Measurements from ENCODE around the gene PSMD6.

PSMD6 gene

GRCh38 chr3:64049832-64050231 lies 26.5 kb upstream of the PSMD6 start:
- no peak overlapping the region for H4K8ac ChIP-seq (ENCODE audit: low read length)
- H2BK5ac ChIP-seq (ENCODE audit: low read depth, low read length, poor library complexity, severe bottlenecking): no peak overlapping the region
- H2AFZ ChIP-seq (ENCODE audit: low read depth, low read length): no peak overlapping the region
- H2BK15ac ChIP-seq (ENCODE audit: low read depth, poor library complexity, severe bottlenecking): no peak overlapping the region
- no peak overlapping the region for H3K23ac ChIP-seq (ENCODE audit: low read length in 2 of 2)
- H3K36me3 ChIP-seq (ENCODE audit: control insufficient read depth in 1 of 2, insufficient read depth in 2 of 2, low read depth in 1 of 2, low read length in 2 of 2): no peaks in the 10 kb centered on the region
- H3K79me1 ChIP-seq (replicated peaks; ENCODE audit: low read length, poor library complexity, severe bottlenecking): no peaks in the 10 kb centered on the region
- peaks cover 0 to 9% of the 10 kb centered on the region in 2 experiments for H3K27me3 ChIP-seq (ENCODE audit: control insufficient read depth in 1 of 2, insufficient read depth in 1 of 2, low read length in 2 of 2)
- H3K4me3 ChIP-seq (ENCODE audit: insufficient read depth in 1 of 2, low read depth in 1 of 2, low read length in 2 of 2): no peak overlapping the region
- H3K4me1 ChIP-seq (ENCODE audit: control insufficient read depth, insufficient read depth, low read depth, low read length): no peaks in the 10 kb centered on the region
- no peak for DNase-seq
- no peak overlapping the region for H3K4me2 ChIP-seq (ENCODE audit: low read length, poor library complexity, severe bottlenecking)
- no peak overlapping the region for H4K91ac ChIP-seq (ENCODE audit: low read length)
- no peak overlapping the region for H3K14ac ChIP-seq (ENCODE audit: low read length in 2 of 2)
- whole genome bisulfite sequencing: 70% methylated on average over 4 of the region's 4 CpGs
- no peak overlapping the region for H3K9ac ChIP-seq (ENCODE audit: low read length)
- H3K9me3 ChIP-seq (ENCODE audit: control insufficient read depth, low read length): no peaks in the 10 kb centered on the region
- no peak overlapping the region for H2AK5ac ChIP-seq (ENCODE audit: low read length, severe bottlenecking)
- no peak overlapping the region for H3K18ac ChIP-seq (ENCODE audit: low read depth in 1 of 2, low read length in 2 of 2)
- no peak overlapping the region for H3K27ac ChIP-seq (ENCODE audit: low read length, poor library complexity, severe bottlenecking)
- no peak overlapping the region for H2BK120ac ChIP-seq (ENCODE audit: low read depth, low read length)
- H3K4ac ChIP-seq (ENCODE audit: low read depth in 1 of 2, low read length in 2 of 2): no peak overlapping the region
- H2BK12ac ChIP-seq (ENCODE audit: low read length in 2 of 2): no peak overlapping the region

- H3K23ac ChIP-seq (ENCODE audit: low read length in 2 of 2): no peak overlapping the region
- no peak overlapping the region for H2BK5ac ChIP-seq (ENCODE audit: low read depth, low read length, poor library complexity, severe bottlenecking)
- no peak overlapping the region for H2AK5ac ChIP-seq (ENCODE audit: low read length, severe bottlenecking)
- H3K79me1 ChIP-seq (replicated peaks; ENCODE audit: low read length, poor library complexity, severe bottlenecking): no peaks in the 10 kb centered on the region
- H3K4me2 ChIP-seq (ENCODE audit: low read length, poor library complexity, severe bottlenecking): no peak overlapping the region
- H3K36me3 ChIP-seq (ENCODE audit: control insufficient read depth in 1 of 2, insufficient read depth in 2 of 2, low read depth in 1 of 2, low read length in 2 of 2): no peaks in the 10 kb centered on the region
- H3K27me3 ChIP-seq (ENCODE audit: control insufficient read depth in 1 of 2, insufficient read depth in 1 of 2, low read length in 2 of 2): peaks cover 0 to 9% of the 10 kb centered on the region in 2 experiments
- no peak overlapping the region for H4K91ac ChIP-seq (ENCODE audit: low read length)
- no peak overlapping the region for H2BK12ac ChIP-seq (ENCODE audit: low read length in 2 of 2)
- 78% methylated on average over 3 of the region's 3 CpGs for WGBS
- H3K18ac ChIP-seq (ENCODE audit: low read depth in 1 of 2, low read length in 2 of 2): no peak overlapping the region
- H3K9me3 ChIP-seq (ENCODE audit: control insufficient read depth, low read length): no peaks in the 10 kb centered on the region
- peak overlapping the region; percentile 5 for H2AFZ ChIP-seq (ENCODE audit: low read depth, low read length)
- H2BK120ac ChIP-seq (ENCODE audit: low read depth, low read length): no peak overlapping the region
- H3K27ac ChIP-seq (ENCODE audit: low read length, poor library complexity, severe bottlenecking): no peak overlapping the region
- no peak overlapping the region for H3K14ac ChIP-seq (ENCODE audit: low read length in 2 of 2)
- no peak overlapping the region for H3K4ac ChIP-seq (ENCODE audit: low read depth in 1 of 2, low read length in 2 of 2)
- no peaks in the 10 kb centered on the region for H3K4me1 ChIP-seq (ENCODE audit: control insufficient read depth, insufficient read depth, low read depth, low read length)
- H4K8ac ChIP-seq (ENCODE audit: low read length): no peak overlapping the region
- no peak overlapping the region for H3K9ac ChIP-seq (ENCODE audit: low read length)
- H3K4me3 ChIP-seq (ENCODE audit: insufficient read depth in 1 of 2, low read depth in 1 of 2, low read length in 2 of 2): no peak overlapping the region
- peak; percentile 50 for DNase-seq
- H2BK15ac ChIP-seq (ENCODE audit: low read depth, poor library complexity, severe bottlenecking): no peak overlapping the region
Observed at GRCh38 chr3:64049136-64049535, 25.8 kb upstream of the PSMD6 start.

- H3K9ac ChIP-seq (ENCODE audit: low read length): no peak overlapping the region
- H2BK5ac ChIP-seq (ENCODE audit: low read depth, low read length, poor library complexity, severe bottlenecking): no peak overlapping the region
- peaks cover 0 to 9% of the 10 kb centered on the region in 2 experiments for H3K27me3 ChIP-seq (ENCODE audit: control insufficient read depth in 1 of 2, insufficient read depth in 1 of 2, low read length in 2 of 2)
- H3K18ac ChIP-seq (ENCODE audit: low read depth in 1 of 2, low read length in 2 of 2): no peak overlapping the region
- no peaks in the 10 kb centered on the region for H3K36me3 ChIP-seq (ENCODE audit: control insufficient read depth in 1 of 2, insufficient read depth in 2 of 2, low read depth in 1 of 2, low read length in 2 of 2)
- no peaks in the 10 kb centered on the region for H3K9me3 ChIP-seq (ENCODE audit: control insufficient read depth, low read length)
- H4K8ac ChIP-seq (ENCODE audit: low read length): peak overlapping the region; percentile 5
- no peak overlapping the region for H2BK12ac ChIP-seq (ENCODE audit: low read length in 2 of 2)
- H3K27ac ChIP-seq (ENCODE audit: low read length, poor library complexity, severe bottlenecking): no peak overlapping the region
- H3K4me1 ChIP-seq (ENCODE audit: control insufficient read depth, insufficient read depth, low read depth, low read length): no peaks in the 10 kb centered on the region
- H3K4me3 ChIP-seq (ENCODE audit: insufficient read depth in 1 of 2, low read depth in 1 of 2, low read length in 2 of 2): no peak overlapping the region
- no peak overlapping the region for H3K4me2 ChIP-seq (ENCODE audit: low read length, poor library complexity, severe bottlenecking)
- no peak overlapping the region for H2BK120ac ChIP-seq (ENCODE audit: low read depth, low read length)
- no peak overlapping the region for H3K14ac ChIP-seq (ENCODE audit: low read length in 2 of 2)
- peak overlapping the region; percentile 5 for H2AFZ ChIP-seq (ENCODE audit: low read depth, low read length)
- no peak overlapping the region for H2BK15ac ChIP-seq (ENCODE audit: low read depth, poor library complexity, severe bottlenecking)
- no peaks in the 10 kb centered on the region for H3K79me1 ChIP-seq (replicated peaks; ENCODE audit: low read length, poor library complexity, severe bottlenecking)
- no peak for DNase-seq
- no peak overlapping the region for H3K4ac ChIP-seq (ENCODE audit: low read depth in 1 of 2, low read length in 2 of 2)
- 63% methylated on average over 3 of the region's 3 CpGs for WGBS
- no peak overlapping the region for H3K23ac ChIP-seq (ENCODE audit: low read length in 2 of 2)
- no peak overlapping the region for H2AK5ac ChIP-seq (ENCODE audit: low read length, severe bottlenecking)
- no peak overlapping the region for H4K91ac ChIP-seq (ENCODE audit: low read length)
Observed at GRCh38 chr3:64048631-64049061, 25.4 kb upstream of the PSMD6 start.

- no peak for DNase-seq
- H4K91ac ChIP-seq (ENCODE audit: low read length): no peak overlapping the region
- no peak overlapping the region for H3K9ac ChIP-seq (ENCODE audit: low read length)
- no peak overlapping the region for H4K8ac ChIP-seq (ENCODE audit: low read length)
- H2AK5ac ChIP-seq (ENCODE audit: low read length, severe bottlenecking): no peak overlapping the region
- H3K9me3 ChIP-seq (ENCODE audit: control insufficient read depth, low read length): no peaks in the 10 kb centered on the region
- H3K27ac ChIP-seq (ENCODE audit: low read length, poor library complexity, severe bottlenecking): no peak overlapping the region
- no peak overlapping the region for H2BK15ac ChIP-seq (ENCODE audit: low read depth, poor library complexity, severe bottlenecking)
- H3K4ac ChIP-seq (ENCODE audit: low read depth in 1 of 2, low read length in 2 of 2): no peak overlapping the region
- H2BK12ac ChIP-seq (ENCODE audit: low read length in 2 of 2): no peak overlapping the region
- WGBS: 84% methylated on average over 7 of the region's 7 CpGs
- no peak overlapping the region for H3K4me3 ChIP-seq (ENCODE audit: insufficient read depth in 1 of 2, low read depth in 1 of 2, low read length in 2 of 2)
- no peaks in the 10 kb centered on the region for H3K79me1 ChIP-seq (replicated peaks; ENCODE audit: low read length, poor library complexity, severe bottlenecking)
- no peak overlapping the region for H2BK120ac ChIP-seq (ENCODE audit: low read depth, low read length)
- H3K4me1 ChIP-seq (ENCODE audit: control insufficient read depth, insufficient read depth, low read depth, low read length): no peaks in the 10 kb centered on the region
- H3K18ac ChIP-seq (ENCODE audit: low read depth in 1 of 2, low read length in 2 of 2): no peak overlapping the region
- no peak overlapping the region for H3K4me2 ChIP-seq (ENCODE audit: low read length, poor library complexity, severe bottlenecking)
- H3K36me3 ChIP-seq (ENCODE audit: control insufficient read depth in 1 of 2, insufficient read depth in 2 of 2, low read depth in 1 of 2, low read length in 2 of 2): no peaks in the 10 kb centered on the region
- no peak overlapping the region for H3K14ac ChIP-seq (ENCODE audit: low read length in 2 of 2)
- H3K23ac ChIP-seq (ENCODE audit: low read length in 2 of 2): no peak overlapping the region
- peaks cover 0 to 9% of the 10 kb centered on the region in 2 experiments for H3K27me3 ChIP-seq (ENCODE audit: control insufficient read depth in 1 of 2, insufficient read depth in 1 of 2, low read length in 2 of 2)
- H2AFZ ChIP-seq (ENCODE audit: low read depth, low read length): no peak overlapping the region
- no peak overlapping the region for H2BK5ac ChIP-seq (ENCODE audit: low read depth, low read length, poor library complexity, severe bottlenecking)
Observed at GRCh38 chr3:64047787-64048186, 24.5 kb upstream of the PSMD6 start.

Measured in mesenchymal stem cell (in vitro differentiated cells and primary cell).